ENCODE measurements around the gene GABRB3. TPM values are rescaled to one million over a fixed set of nuclear protein-coding genes. Genes with fewer than 3 reads are reported as not detected.

Gene GABRB3
- total RNA-seq, 2 experiments from 2014 or later, result not detected

GRCh38 chr15:26504009-26504408, 268.9 kb downstream of the GABRB3 start:
- H3K4me3 Mint-ChIP-seq, result no peak overlapping the region
- intact Hi-C loops (cut with DNase I, micrococcal nuclease), result no loop called here
- no peak overlapping the region for H3K27ac Mint-ChIP-seq
- CTCF ChIA-PET, result no interaction called here
- no peak for ATAC-seq
- H3K9me3 Mint-ChIP-seq (ENCODE audit: low read depth), result peaks cover 9% of the 10 kb centered on the region
- DNase-seq, result no peak
- POLR2A ChIA-PET, result no interaction called here
- H3K4me1 Mint-ChIP-seq, result no peaks in the 10 kb centered on the region
- no peaks in the 10 kb centered on the region for H3K27me3 Mint-ChIP-seq
- no peaks in the 10 kb centered on the region for H3K36me3 Mint-ChIP-seq (ENCODE audit: low read depth)

Other genes with a start within 250 kb of the GABRB3 start
- not detected for gene GABRA5, start 94.0 kb upstream of the GABRB3 start, total RNA-seq
- gene GABRG3, start 198.1 kb upstream of the GABRB3 start, total RNA-seq, result not detected

Measured in activated CD4-positive, alpha-beta T cell treated with anti-CD3 and anti-CD28 coated beads for 36 hours (primary cell).